MCF 10A (cell line): Measurements from ENCODE around the gene GRID1. TPM values are rescaled to one million over a fixed set of nuclear protein-coding genes. Genes with fewer than 3 reads are reported as not detected.

ENCODE experiments used
- BruUV-seq: library from RNA; stranded (reverse); fragments of 400-500 nt; replicated peaks from 2 replicates; lab custom pipeline; 2021; lab: Mats Ljungman, UMichigan
- CTCF ChIA-PET: fragments of 300-600 bp; sonication (Branson Sonifier 250); formaldehyde crosslinking; extraction: SDS; loops from one replicate; lab custom pipeline; 2021; ENCODE audit warnings: antibody characterized with exemption, inconsistent platforms; lab: Yijun Ruan, JAX
- POLR2A ChIA-PET: fragments of 300-600, 350-650 bp; sonication (Branson Sonifier 250); formaldehyde crosslinking; extraction: SDS; loops from one replicate; lab custom pipeline; 2020; ENCODE audit warnings: antibody characterized with exemption, inconsistent platforms; lab: Yijun Ruan, JAX
- DNase-seq: peaks from one replicate; pipeline ENCODE4 v3.0.0-alpha.2; 2018; ENCODE audit not compliant: unreplicated experiment
- H3K27ac Mint-ChIP-seq: one replicate; pipeline ENCODE4 v1.8.0; 2022; ENCODE audit warnings: mild to moderate bottlenecking, low read depth, mixed read lengths; ENCODE audit not compliant: unreplicated experiment
- H3K27me3 Mint-ChIP-seq: one replicate; pipeline ENCODE4 v1.8.0; 2022; ENCODE audit warnings: mixed read lengths; ENCODE audit not compliant: insufficient read depth, unreplicated experiment
- H3K36me3 Mint-ChIP-seq: one replicate; pipeline ENCODE4 v1.8.0; 2022; ENCODE audit warnings: mild to moderate bottlenecking, moderate library complexity, mixed read lengths; ENCODE audit not compliant: insufficient read depth, unreplicated experiment
- H3K4me1 Mint-ChIP-seq: one replicate; pipeline ENCODE4 v1.8.0; 2022; ENCODE audit warnings: mixed read lengths; ENCODE audit not compliant: insufficient read depth, unreplicated experiment
- H3K4me3 Mint-ChIP-seq: one replicate; pipeline ENCODE4 v1.8.0; 2022; ENCODE audit warnings: mild to moderate bottlenecking, moderate library complexity, mixed read lengths; ENCODE audit not compliant: unreplicated experiment
- H3K9me3 Mint-ChIP-seq: one replicate; pipeline ENCODE4 v1.8.0; 2022; ENCODE audit warnings: mixed read lengths; ENCODE audit not compliant: unreplicated experiment
- intact Hi-C: fragments of 100-400 bp; cut with micrococcal nuclease; formaldehyde crosslinking; loops from 2 replicates; pipeline ENCODE4 v1.14.1; 2022
- total RNA-seq: library from RNA; stranded (reverse); gene quantifications from 2 replicates; pipeline ENCODE4 v1.2.3, GENCODE V29; 2022
- TF ChIP-seq, protein P1 (sequence below): fragments of 200-600 bp; IDR thresholded peaks from one replicate; pipeline ENCODE4 v1.8.0; 2022; ENCODE audit warnings: antibody characterized with exemption, mild to moderate bottlenecking; ENCODE audit not compliant: unreplicated experiment

Gene GRID1
- total RNA-seq, 1 experiment from 2014 or later: not detected

DNA sequence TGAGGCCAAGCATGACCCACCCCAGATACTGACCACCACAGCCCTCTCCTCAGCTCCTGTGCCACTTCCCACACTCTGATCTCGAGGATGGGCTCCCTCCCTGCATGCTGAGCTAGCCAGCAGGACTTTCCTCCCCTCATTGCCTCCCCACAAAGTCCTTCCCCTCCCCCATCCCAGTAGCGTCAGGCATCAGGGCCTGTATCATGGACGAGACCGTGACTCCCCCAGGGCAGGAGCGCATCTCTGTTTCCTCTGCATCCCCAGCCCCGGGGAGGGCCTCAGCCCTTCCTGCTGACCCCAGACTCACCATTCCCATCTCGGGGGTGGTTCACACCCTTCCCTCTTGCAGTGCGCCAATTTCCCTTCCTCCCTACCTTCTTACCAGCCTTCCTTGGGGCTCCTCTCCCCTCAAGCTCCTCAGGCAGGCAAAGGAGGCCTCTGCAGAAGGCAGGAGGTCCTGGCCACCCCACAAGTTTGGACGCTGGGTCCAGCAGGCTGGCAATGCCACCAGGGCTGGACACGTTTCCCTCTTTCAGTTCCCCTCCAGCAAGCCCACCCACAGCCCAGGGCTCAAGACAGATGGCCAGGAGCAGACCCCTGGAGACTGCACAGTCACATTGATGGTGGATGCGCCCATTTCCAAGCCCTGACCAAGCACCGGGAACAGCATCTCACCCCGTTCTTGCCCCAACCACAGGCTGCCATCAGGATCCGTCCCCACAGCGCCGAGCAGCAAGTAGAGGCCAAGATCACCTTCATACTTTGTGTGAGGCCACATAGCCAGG lies 36.5 kb downstream of the GRID1 start:
- no peaks in the 10 kb centered on the region for H3K9me3 Mint-ChIP-seq
- intact Hi-C loops: no loop called here
- TF ChIP-seq, protein P1, sequence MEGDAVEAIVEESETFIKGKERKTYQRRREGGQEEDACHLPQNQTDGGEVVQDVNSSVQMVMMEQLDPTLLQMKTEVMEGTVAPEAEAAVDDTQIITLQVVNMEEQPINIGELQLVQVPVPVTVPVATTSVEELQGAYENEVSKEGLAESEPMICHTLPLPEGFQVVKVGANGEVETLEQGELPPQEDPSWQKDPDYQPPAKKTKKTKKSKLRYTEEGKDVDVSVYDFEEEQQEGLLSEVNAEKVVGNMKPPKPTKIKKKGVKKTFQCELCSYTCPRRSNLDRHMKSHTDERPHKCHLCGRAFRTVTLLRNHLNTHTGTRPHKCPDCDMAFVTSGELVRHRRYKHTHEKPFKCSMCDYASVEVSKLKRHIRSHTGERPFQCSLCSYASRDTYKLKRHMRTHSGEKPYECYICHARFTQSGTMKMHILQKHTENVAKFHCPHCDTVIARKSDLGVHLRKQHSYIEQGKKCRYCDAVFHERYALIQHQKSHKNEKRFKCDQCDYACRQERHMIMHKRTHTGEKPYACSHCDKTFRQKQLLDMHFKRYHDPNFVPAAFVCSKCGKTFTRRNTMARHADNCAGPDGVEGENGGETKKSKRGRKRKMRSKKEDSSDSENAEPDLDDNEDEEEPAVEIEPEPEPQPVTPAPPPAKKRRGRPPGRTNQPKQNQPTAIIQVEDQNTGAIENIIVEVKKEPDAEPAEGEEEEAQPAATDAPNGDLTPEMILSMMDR: no peak
- ChIA-PET POLR2A (no interaction called here), CTCF (interaction anchor here (0.7 kb wide), 1 partner anchor 70 kb away, joined by 3 read pairs; no protein-coding TSS in a partner anchor)
- no peaks in the 10 kb centered on the region for H3K36me3 Mint-ChIP-seq
- BruUV-seq: no TSS peak
- H3K4me1 Mint-ChIP-seq: no peaks in the 10 kb centered on the region
- no peak overlapping the region for H3K27ac Mint-ChIP-seq
- H3K27me3 Mint-ChIP-seq: peaks cover 38% of the 10 kb centered on the region
- DNase-seq: no peak
- H3K4me3 Mint-ChIP-seq: no peak overlapping the region

DNA sequence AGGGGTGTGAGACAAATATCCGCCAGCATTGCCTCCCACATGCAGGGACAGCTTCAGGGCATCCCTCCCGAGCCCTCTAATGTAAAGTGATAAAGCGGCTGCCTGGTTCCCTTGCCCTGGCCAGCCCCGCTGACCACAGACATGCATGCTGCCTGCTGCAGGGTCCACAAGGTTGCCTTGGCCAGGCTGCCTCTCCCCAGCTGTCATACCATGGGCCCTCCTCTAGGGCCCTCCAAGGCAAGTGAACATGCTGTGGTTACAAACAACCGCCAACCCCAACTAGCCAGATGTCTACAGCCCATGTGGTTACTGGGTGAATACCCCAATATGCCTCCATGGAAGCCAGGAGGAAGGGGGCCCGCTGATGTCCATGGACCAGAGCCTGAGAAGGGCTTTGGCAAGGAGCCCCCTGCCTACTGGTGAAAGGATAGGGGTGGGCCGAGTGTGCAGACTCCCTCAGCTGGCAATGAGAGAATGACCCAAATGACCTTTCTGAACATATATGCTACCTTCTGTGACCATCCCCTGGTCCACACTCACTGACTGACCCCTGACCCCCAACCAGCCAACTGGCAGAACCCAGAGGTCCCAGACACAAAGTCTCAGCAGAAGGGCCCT lies 37.4 kb downstream of the GRID1 start:
- no peaks in the 10 kb centered on the region for H3K36me3 Mint-ChIP-seq
- H3K4me1 Mint-ChIP-seq: no peaks in the 10 kb centered on the region
- peaks cover 47% of the 10 kb centered on the region for H3K27me3 Mint-ChIP-seq
- BruUV-seq: no TSS peak
- DNase-seq: no peak
- TF ChIP-seq, protein P1: no peak
- CTCF ChIA-PET: interaction anchor here (0.7 kb wide), 1 partner anchor 314 kb away, joined by 4 read pairs; no protein-coding TSS in a partner anchor
- POLR2A ChIA-PET: no interaction called here
- intact Hi-C loops: no loop called here
- H3K4me3 Mint-ChIP-seq: no peak overlapping the region
- no peaks in the 10 kb centered on the region for H3K9me3 Mint-ChIP-seq
- H3K27ac Mint-ChIP-seq: no peak overlapping the region

DNA sequence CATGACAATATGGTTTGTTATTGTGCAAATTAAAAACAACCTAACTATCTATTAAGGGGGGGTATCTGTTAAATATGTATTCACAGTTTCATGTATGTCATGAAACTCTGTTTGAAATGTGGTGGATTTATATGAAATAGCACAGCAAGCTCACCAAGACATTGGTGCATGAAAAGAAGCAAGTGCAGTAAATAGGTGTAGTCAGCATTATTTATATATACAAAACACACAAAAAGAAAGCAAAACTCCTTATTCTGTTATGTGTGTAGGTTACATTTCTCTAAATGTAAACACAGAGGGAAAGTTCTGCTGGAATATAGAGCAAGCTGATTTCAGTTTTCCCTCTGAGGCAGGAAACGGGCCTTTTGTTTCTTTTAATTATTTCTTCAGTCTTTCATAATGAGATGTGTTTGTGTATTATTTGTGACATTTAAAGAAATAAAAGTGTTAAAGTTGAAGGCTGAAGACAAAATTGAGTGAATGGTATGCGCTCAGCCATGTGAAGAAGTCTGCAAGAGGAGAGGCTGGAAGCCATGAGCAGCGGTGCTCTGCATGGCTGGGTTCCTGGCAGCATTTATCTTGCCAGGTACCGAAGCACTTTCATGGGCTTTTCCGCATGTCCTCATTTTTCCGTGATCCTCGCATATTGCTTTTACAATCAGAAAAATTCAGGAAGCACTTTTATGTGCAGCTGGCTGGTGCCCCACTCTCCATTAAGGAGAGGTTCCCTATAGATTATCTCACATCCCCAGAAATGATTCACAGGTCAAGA lies 38.5 kb downstream of the GRID1 start:
- intact Hi-C loops: no loop called here
- H3K27ac Mint-ChIP-seq: no peak overlapping the region
- no peaks in the 10 kb centered on the region for H3K36me3 Mint-ChIP-seq
- CTCF ChIA-PET: interaction anchor here (0.7 kb wide), 1 partner anchor 313 kb away, joined by 4 read pairs; no protein-coding TSS in a partner anchor
- peaks cover 45% of the 10 kb centered on the region for H3K27me3 Mint-ChIP-seq
- DNase-seq: no peak
- H3K4me3 Mint-ChIP-seq: no peak overlapping the region
- POLR2A ChIA-PET: interaction anchor here (0.5 kb wide), 1 partner anchor 83 kb away, joined by 4 read pairs; no protein-coding TSS in a partner anchor
- H3K9me3 Mint-ChIP-seq: no peaks in the 10 kb centered on the region
- no peaks in the 10 kb centered on the region for H3K4me1 Mint-ChIP-seq
- TF ChIP-seq, protein P1: no peak
- BruUV-seq: no TSS peak

DNA sequence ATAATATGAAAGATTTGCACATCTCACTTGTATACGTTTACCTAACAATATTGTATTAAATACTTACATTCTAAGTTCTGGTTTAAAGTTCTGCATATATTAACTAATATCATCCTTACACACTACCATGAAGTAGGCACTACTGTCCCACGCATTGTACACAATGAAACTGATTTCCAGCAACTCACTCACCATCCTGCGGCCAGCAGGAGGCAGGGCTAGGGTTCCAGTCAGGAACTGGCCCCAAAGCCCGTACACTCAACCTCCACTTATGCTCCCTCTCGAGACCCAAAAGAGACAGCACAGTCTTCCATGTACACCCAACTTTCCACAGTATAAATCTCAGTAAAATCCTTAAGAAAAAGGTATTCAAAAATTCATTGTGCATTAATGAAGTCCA lies 41.4 kb downstream of the GRID1 start:
- TF ChIP-seq, protein P1: no peak
- ChIA-PET POLR2A (no interaction called here), CTCF (no interaction called here)
- Mint-ChIP-seq H3K27me3 (peaks cover 47% of the 10 kb centered on the region), H3K36me3 (no peaks in the 10 kb centered on the region), H3K27ac (no peak overlapping the region), H3K4me3 (no peak overlapping the region), H3K9me3 (no peaks in the 10 kb centered on the region), H3K4me1 (no peaks in the 10 kb centered on the region)
- no TSS peak for BruUV-seq
- intact Hi-C loops: no loop called here
- DNase-seq: no peak
